Esophagus squamous epithelium (tissue), 4 donors: ENCODE measurements around the gene NAT16.

Experiments used
- POLR2A ChIP-seq, 4 donors: fragments of 450-650 bp; IDR thresholded peaks; one replicate each; pipeline ENCODE4 v1.6.1; 2017; ENCODE audit warnings: antibody characterized with exemption in 4 of 4, mild to moderate bottlenecking in 4 of 4, moderate library complexity in 3 of 4
- TF ChIP-seq, protein P1 (sequence below), 6 experiments: fragments of 450-650 bp in 4 of 6; fragments of 200-600 bp in 2 of 6; sonication (generic) in 2 of 6; IDR thresholded peaks; one replicate each; pipeline ENCODE4 v1.5.1; 2016 to 2019; ENCODE audit warnings: antibody characterized with exemption in 6 of 6, mild to moderate bottlenecking in 4 of 6, moderate library complexity in 4 of 6

DNA sequence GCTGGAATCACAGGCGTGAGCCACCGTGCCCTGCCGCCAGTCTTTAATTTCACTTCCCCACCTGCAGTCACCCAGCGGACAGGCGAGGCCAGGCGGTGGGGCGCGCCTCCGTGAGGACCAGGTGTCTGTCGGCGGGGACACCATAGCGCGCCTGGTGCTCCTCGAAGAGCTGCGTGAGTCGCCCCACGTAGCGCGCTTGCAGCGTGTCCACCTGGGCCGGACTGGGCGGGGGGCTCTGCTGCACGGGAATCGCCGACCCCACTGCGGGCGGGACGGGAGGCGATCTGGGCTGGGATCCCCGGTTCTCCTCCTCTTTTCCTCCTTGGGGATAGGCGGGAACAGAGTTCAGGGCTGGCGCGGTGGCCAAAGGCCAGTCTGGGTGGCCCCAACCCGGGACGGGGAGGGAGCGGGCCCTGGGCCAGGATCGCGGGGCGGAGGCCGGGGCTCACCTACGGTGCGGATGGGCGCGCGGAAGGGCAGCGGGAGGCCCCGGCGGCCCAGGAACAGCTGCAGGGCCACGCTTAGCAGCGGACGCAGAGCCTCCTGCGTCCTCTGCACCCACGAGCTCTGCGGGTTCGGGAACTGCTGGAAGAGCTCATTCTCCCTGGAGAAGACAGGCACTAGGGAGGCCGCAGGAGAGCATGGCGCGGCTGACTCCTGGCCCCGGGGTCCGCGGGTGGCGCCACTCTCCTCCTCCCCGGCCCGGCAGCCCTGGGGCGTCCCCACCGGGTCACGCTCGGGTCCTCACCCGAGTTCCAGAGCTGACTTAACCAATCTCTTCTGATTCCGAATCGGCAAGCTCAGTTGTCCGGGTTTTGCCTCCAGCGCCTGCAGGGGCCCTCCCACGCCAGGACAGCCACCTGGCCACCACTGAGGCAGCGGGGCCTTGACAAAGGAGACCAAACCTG, 21.9 kb upstream of the NAT16 start:
- TF ChIP-seq, protein P1, sequence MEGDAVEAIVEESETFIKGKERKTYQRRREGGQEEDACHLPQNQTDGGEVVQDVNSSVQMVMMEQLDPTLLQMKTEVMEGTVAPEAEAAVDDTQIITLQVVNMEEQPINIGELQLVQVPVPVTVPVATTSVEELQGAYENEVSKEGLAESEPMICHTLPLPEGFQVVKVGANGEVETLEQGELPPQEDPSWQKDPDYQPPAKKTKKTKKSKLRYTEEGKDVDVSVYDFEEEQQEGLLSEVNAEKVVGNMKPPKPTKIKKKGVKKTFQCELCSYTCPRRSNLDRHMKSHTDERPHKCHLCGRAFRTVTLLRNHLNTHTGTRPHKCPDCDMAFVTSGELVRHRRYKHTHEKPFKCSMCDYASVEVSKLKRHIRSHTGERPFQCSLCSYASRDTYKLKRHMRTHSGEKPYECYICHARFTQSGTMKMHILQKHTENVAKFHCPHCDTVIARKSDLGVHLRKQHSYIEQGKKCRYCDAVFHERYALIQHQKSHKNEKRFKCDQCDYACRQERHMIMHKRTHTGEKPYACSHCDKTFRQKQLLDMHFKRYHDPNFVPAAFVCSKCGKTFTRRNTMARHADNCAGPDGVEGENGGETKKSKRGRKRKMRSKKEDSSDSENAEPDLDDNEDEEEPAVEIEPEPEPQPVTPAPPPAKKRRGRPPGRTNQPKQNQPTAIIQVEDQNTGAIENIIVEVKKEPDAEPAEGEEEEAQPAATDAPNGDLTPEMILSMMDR (IDR thresholded peaks at IDR 0.05), result no peak
- no peak for TF ChIP-seq POLR2A (IDR thresholded peaks at IDR 0.05)
